Measurements from ENCODE around the gene INTS13.

GRCh38 chr12:26869908-26870459 is 67.8 kb downstream of the INTS13 start:
- TF ChIP-seq CTCF (IDR thresholded peaks at IDR 0.05; ENCODE audit: low read depth, low read length) (no peak), POLR2A (IDR thresholded peaks at IDR 0.05; ENCODE audit: extremely low read depth, insufficient read length) (no peak), MYC (IDR thresholded peaks at IDR 0.05; ENCODE audit: low read depth, low read length) (no peak)
